ENCODE results near the gene ALCAM. TPM values are rescaled to one million over a fixed set of nuclear protein-coding genes. Genes with fewer than 3 reads are reported as not detected.
"Not testable (repeated sequence)": the region's sequence is repeated elsewhere in the genome, so short reads cannot be mapped to it uniquely, and the experiment has no call there.

Gene ALCAM
- total RNA-seq, 1 donor from 2014 or later: 8.3 TPM

GRCh38 chr3:105377716-105378115 lies 11.0 kb downstream of the ALCAM start:
- DNase-seq (ENCODE audit: low spot score): no peak
- intact Hi-C loops (cut with DNase I): no loop called here

GRCh38 chr3:105385179-105385578 lies 18.5 kb downstream of the ALCAM start:
- no peak for DNase-seq (ENCODE audit: low spot score)
- intact Hi-C loops (cut with DNase I): no loop called here

GRCh38 chr3:105385819-105386508 lies 19.3 kb downstream of the ALCAM start:
- no peak for DNase-seq (ENCODE audit: low spot score)
- intact Hi-C loops (cut with DNase I): no loop called here

GRCh38 chr3:105387122-105387751 lies 20.5 kb downstream of the ALCAM start:
- intact Hi-C loops (cut with DNase I): no loop called here
- no peak for DNase-seq (ENCODE audit: low spot score)

GRCh38 chr3:105388176-105388575 lies 21.5 kb downstream of the ALCAM start:
- intact Hi-C loops (cut with DNase I): no loop called here
- no peak for DNase-seq (ENCODE audit: low spot score)

GRCh38 chr3:105389759-105390158 lies 23.1 kb downstream of the ALCAM start:
- DNase-seq (ENCODE audit: low spot score); intact Hi-C loops (cut with DNase I): not testable (repeated sequence)

- DNase-seq (ENCODE audit: low spot score); intact Hi-C loops (cut with DNase I): not testable (repeated sequence)
Observed at GRCh38 chr3:105392598-105392997, 25.9 kb downstream of the ALCAM start.

- DNase-seq (ENCODE audit: low spot score): no peak
- intact Hi-C loops (cut with DNase I): no loop called here
Observed at GRCh38 chr3:105394177-105394576, 27.5 kb downstream of the ALCAM start.

GRCh38 chr3:105397974-105398373 lies 31.3 kb downstream of the ALCAM start:
- intact Hi-C loops (cut with DNase I): no loop called here
- DNase-seq (ENCODE audit: low spot score): no peak

GRCh38 chr3:105398437-105398836 lies 31.7 kb downstream of the ALCAM start:
- intact Hi-C loops (cut with DNase I): no loop called here
- no peak for DNase-seq (ENCODE audit: low spot score)

GRCh38 chr3:105399062-105399461 lies 32.4 kb downstream of the ALCAM start:
- intact Hi-C loops (cut with DNase I): no loop called here
- no peak for DNase-seq (ENCODE audit: low spot score)

GRCh38 chr3:105399611-105400010 lies 32.9 kb downstream of the ALCAM start:
- no peak for DNase-seq (ENCODE audit: low spot score)
- intact Hi-C loops (cut with DNase I): no loop called here

- no peak for DNase-seq (ENCODE audit: low spot score)
- intact Hi-C loops (cut with DNase I): no loop called here
Observed at GRCh38 chr3:105401254-105401653, 34.5 kb downstream of the ALCAM start.

- no peak for DNase-seq (ENCODE audit: low spot score)
- intact Hi-C loops (cut with DNase I): no loop called here
Observed at GRCh38 chr3:105401691-105402149, 35.0 kb downstream of the ALCAM start.

- intact Hi-C loops (cut with DNase I): no loop called here
- no peak for DNase-seq (ENCODE audit: low spot score)
Observed at GRCh38 chr3:105402287-105402801, 35.6 kb downstream of the ALCAM start.

GRCh38 chr3:105403034-105403433 lies 36.3 kb downstream of the ALCAM start:
- DNase-seq (ENCODE audit: low spot score); intact Hi-C loops (cut with DNase I): not testable (repeated sequence)

GRCh38 chr3:105406268-105406667 lies 39.6 kb downstream of the ALCAM start:
- DNase-seq (ENCODE audit: low spot score): no peak
- intact Hi-C loops (cut with DNase I): no loop called here

- DNase-seq (ENCODE audit: low spot score): no peak
- intact Hi-C loops (cut with DNase I): no loop called here
Observed at GRCh38 chr3:105409364-105409763, 42.7 kb downstream of the ALCAM start.

- intact Hi-C loops (cut with DNase I): no loop called here
- DNase-seq (ENCODE audit: low spot score): no peak
Observed at GRCh38 chr3:105413343-105413887, 46.7 kb downstream of the ALCAM start.

GRCh38 chr3:105414841-105415240 lies 48.1 kb downstream of the ALCAM start:
- DNase-seq (ENCODE audit: low spot score): no peak
- intact Hi-C loops (cut with DNase I): no loop called here

- intact Hi-C loops (cut with DNase I): no loop called here
- no peak for DNase-seq (ENCODE audit: low spot score)
Observed at GRCh38 chr3:105415951-105416350, 49.2 kb downstream of the ALCAM start.
